Measurements from ENCODE around the gene YIPF4.
A peak's percentile ranks its signal among the peaks of the same experiment; 100 is the strongest.

DNA sequence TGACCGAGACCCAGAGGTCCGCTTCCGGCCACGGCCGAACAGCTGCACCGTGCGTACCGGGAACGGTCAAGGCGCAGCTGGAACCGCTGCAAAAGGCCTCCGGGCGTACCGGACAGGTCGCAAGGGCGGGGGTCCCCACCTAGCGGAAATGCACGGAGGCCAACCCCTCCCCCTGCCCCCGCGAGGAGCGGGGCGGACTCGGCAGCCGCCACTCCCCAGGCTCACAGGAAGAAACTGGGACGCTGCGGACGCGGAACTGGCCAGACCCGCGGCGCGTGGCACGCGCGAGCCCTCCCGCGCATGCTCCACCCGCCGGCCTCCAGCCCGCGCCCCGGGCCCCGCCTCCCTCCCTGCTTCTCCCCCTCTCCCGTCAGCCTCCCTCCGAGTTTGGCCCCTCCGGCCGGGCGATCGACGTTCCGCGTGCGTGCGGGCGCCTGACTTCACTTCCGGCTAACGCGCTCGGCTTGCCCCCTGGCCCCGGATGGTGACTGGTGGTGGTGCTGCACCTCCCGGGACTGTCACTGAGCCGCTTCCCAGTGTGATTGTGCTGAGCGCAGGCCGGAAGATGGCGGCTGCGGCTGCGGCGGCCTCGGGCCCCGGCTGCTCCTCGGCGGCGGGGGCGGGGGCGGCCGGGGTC lies 79.1 kb downstream of the YIPF4 start, which contains the start of gene BIRC6:
- no peak for TF ChIP-seq CTCF (IDR thresholded peaks at IDR 0.05)
- TF ChIP-seq POLR2AphosphoS5 (IDR thresholded peaks at IDR 0.05; ENCODE audit: low read depth, low read length): peak; percentile 98
- peak; percentile 14; the same call in 1 of the 2 replicates for TF ChIP-seq PBX3 (IDR thresholded peaks at IDR 0.05)
- TF ChIP-seq FOXM1 (IDR thresholded peaks at IDR 0.05; ENCODE audit: low read depth): no peak
- TF ChIP-seq GABPA (IDR thresholded peaks at IDR 0.05; ENCODE audit: low read depth): peak; percentile 90
- TF ChIP-seq FOXJ3 (CRISPR knock-in tag; IDR thresholded peaks at IDR 0.05): peak; percentile 49; the same call in 1 of the 2 replicates
- peak; percentile 93 for TF ChIP-seq TAF1 (IDR thresholded peaks at IDR 0.05; ENCODE audit: borderline replicate concordance, low read depth, low read length)
- TF ChIP-seq RFX5 (IDR thresholded peaks at IDR 0.05; ENCODE audit: low read length): 0 out of 2 replicates have a peak, but pooled peaks have one; percentile 5
- peak; percentile 93 for TF ChIP-seq MAX (IDR thresholded peaks at IDR 0.05; ENCODE audit: low read depth)
- peak; percentile 90 for TF ChIP-seq ELF1 (IDR thresholded peaks at IDR 0.05)
- 0 out of 4 replicates have a peak, but pooled peaks have one; percentile 37 to 44 for TF ChIP-seq EP300 (IDR thresholded peaks at IDR 0.05; ENCODE audit: borderline replicate concordance in 1 of 2, low read depth in 1 of 2, low read length in 1 of 2)
- TF ChIP-seq, protein P1, sequence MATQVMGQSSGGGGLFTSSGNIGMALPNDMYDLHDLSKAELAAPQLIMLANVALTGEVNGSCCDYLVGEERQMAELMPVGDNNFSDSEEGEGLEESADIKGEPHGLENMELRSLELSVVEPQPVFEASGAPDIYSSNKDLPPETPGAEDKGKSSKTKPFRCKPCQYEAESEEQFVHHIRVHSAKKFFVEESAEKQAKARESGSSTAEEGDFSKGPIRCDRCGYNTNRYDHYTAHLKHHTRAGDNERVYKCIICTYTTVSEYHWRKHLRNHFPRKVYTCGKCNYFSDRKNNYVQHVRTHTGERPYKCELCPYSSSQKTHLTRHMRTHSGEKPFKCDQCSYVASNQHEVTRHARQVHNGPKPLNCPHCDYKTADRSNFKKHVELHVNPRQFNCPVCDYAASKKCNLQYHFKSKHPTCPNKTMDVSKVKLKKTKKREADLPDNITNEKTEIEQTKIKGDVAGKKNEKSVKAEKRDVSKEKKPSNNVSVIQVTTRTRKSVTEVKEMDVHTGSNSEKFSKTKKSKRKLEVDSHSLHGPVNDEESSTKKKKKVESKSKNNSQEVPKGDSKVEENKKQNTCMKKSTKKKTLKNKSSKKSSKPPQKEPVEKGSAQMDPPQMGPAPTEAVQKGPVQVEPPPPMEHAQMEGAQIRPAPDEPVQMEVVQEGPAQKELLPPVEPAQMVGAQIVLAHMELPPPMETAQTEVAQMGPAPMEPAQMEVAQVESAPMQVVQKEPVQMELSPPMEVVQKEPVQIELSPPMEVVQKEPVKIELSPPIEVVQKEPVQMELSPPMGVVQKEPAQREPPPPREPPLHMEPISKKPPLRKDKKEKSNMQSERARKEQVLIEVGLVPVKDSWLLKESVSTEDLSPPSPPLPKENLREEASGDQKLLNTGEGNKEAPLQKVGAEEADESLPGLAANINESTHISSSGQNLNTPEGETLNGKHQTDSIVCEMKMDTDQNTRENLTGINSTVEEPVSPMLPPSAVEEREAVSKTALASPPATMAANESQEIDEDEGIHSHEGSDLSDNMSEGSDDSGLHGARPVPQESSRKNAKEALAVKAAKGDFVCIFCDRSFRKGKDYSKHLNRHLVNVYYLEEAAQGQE (IDR thresholded peaks at IDR 0.05; ENCODE audit: low read depth, low read length): no peak
- TF ChIP-seq MEF2A (IDR thresholded peaks at IDR 0.05; ENCODE audit: borderline replicate concordance, low read depth): no peak

Measured in SK-N-SH (cell line).